PFSK-1 (cell line): ENCODE results near the gene FOXO1.

Source experiments
- POLR2AphosphoS5 ChIP-seq: IDR thresholded peaks from 2 replicates; pipeline ENCODE4 v1.6.1; 2012; ENCODE audit warnings: low read depth, mild to moderate bottlenecking, control low read depth, low read length, moderate library complexity
- TF ChIP-seq, protein P1 (sequence below), 2 experiments: IDR thresholded peaks; 2 replicates each; pipeline versions ENCODE4 v1.6.1 to v1.8.0; 2011 to 2012; ENCODE audit warnings: low read depth in 2 of 2, low read length in 2 of 2, control low read depth in 1 of 2, inconsistent platforms in 1 of 2, mild to moderate bottlenecking in 1 of 2, moderate library complexity in 1 of 2; ENCODE audit not compliant: insufficient read depth in 1 of 2

DNA sequence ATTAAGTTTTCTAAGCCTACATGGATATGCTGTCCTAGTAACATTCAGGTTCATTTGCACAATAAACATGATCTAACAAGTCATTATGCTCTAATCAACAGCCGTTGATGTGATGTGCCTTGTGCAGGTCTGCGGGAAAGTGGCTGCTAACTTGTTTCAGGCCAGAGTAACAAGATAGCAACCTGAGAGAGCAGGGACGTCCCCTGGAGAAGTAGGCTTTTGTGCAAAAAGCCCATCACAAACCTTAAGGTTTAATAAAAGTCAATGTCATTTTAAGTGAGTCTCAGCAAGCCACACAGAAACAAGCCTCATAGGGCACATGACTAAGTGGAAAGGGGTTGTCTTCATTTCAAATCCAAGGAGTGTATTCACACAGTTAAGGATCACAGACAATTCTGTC, 17.6 kb downstream of the FOXO1 start:
- no peak for TF ChIP-seq POLR2AphosphoS5
- TF ChIP-seq, protein P1, sequence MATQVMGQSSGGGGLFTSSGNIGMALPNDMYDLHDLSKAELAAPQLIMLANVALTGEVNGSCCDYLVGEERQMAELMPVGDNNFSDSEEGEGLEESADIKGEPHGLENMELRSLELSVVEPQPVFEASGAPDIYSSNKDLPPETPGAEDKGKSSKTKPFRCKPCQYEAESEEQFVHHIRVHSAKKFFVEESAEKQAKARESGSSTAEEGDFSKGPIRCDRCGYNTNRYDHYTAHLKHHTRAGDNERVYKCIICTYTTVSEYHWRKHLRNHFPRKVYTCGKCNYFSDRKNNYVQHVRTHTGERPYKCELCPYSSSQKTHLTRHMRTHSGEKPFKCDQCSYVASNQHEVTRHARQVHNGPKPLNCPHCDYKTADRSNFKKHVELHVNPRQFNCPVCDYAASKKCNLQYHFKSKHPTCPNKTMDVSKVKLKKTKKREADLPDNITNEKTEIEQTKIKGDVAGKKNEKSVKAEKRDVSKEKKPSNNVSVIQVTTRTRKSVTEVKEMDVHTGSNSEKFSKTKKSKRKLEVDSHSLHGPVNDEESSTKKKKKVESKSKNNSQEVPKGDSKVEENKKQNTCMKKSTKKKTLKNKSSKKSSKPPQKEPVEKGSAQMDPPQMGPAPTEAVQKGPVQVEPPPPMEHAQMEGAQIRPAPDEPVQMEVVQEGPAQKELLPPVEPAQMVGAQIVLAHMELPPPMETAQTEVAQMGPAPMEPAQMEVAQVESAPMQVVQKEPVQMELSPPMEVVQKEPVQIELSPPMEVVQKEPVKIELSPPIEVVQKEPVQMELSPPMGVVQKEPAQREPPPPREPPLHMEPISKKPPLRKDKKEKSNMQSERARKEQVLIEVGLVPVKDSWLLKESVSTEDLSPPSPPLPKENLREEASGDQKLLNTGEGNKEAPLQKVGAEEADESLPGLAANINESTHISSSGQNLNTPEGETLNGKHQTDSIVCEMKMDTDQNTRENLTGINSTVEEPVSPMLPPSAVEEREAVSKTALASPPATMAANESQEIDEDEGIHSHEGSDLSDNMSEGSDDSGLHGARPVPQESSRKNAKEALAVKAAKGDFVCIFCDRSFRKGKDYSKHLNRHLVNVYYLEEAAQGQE (IDR thresholded peaks at IDR 0.05; ENCODE audit: insufficient read depth in 1 of 2, low read depth in 2 of 2, low read length in 2 of 2) = no peak
